HUES6 (cell line): ENCODE results near the gene SLC39A9.
"Not testable (repeated sequence)": the region's sequence is repeated elsewhere in the genome, so short reads cannot be mapped to it uniquely, and the experiment has no call there.

Experiments used
- H3K27ac ChIP-seq: 2 replicates; pipeline ENCODE4 v1.7.0; 2013; ENCODE audit warnings: low read depth, mild to moderate bottlenecking, low read length, inconsistent platforms
- H3K27me3 ChIP-seq: 2 replicates; pipeline ENCODE4 v1.6.1; 2013; ENCODE audit warnings: low read length; ENCODE audit not compliant: control insufficient read depth, insufficient read depth
- H3K36me3 ChIP-seq: 2 replicates; pipeline ENCODE4 v1.6.1; 2013; ENCODE audit warnings: low read length; ENCODE audit not compliant: control insufficient read depth, insufficient read depth
- H3K4me1 ChIP-seq: 2 replicates; pipeline ENCODE4 v1.6.1; 2013; ENCODE audit warnings: low read length; ENCODE audit not compliant: control insufficient read depth, insufficient read depth
- H3K4me3 ChIP-seq: 2 replicates; pipeline ENCODE4 v1.5.1; 2013; ENCODE audit warnings: low read depth, low read length
- H3K9ac ChIP-seq: one replicate; pipeline ENCODE4 v1.6.1; 2013; ENCODE audit warnings: mild to moderate bottlenecking, low read length
- H3K9me3 ChIP-seq: 2 replicates; pipeline ENCODE4 v1.6.1; 2013; ENCODE audit warnings: low read depth, low read length; ENCODE audit not compliant: control insufficient read depth, insufficient read depth

SLC39A9 gene

DNA sequence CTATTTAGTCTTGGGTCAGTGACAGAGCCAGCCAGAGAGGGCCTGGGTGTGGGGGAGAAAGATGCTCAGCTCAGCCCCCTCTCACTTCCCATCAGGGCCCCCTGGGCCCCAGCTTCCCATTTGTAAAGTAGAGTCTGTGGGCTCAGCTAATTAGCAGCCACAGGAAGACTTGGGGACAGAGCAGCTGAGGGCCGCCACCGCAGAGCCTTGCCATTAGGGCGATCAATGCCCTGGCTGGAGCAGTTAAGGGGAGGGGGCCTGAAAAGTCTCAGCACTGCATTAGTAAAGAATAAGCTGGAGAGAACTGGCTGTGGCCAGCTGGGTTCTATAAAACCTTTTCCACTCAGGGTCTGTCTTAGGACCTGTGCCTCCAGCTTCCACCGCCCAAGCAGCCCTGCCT, 88.7 kb downstream of the SLC39A9 start:
- Histone ChIP-seq H3K4me1 (peaks cover 6% of the 10 kb centered on the region; the same call in 1 of the 2 replicates), H3K27ac (no peak overlapping the region), H3K9me3 (no peaks in the 10 kb centered on the region), H3K9ac (no peak overlapping the region), H3K36me3 (no peaks in the 10 kb centered on the region), H3K4me3 (no peak overlapping the region), H3K27me3 (peaks cover 67% of the 10 kb centered on the region)

DNA sequence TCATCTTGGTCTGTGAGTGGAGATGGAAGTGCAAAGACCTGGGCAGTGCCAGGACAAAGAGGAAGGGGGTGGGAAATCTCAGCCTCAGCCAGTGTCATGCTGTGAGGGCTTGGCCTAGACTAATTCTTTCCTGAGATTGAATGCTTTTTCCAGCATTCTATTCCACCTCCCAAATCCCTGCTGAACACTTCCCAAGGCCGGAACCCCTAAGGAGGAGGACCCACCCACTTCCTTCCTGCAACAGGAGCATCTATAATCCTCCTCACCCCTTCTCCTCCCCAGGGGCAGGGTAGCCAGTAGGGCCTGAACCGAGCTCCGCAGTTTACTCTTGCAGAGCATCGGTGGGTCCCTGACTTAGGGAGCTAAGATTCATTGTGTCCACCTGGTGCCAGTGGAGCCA, 89.3 kb downstream of the SLC39A9 start:
- peaks cover 6% of the 10 kb centered on the region; the same call in 1 of the 2 replicates for H3K4me1 ChIP-seq
- H3K27ac ChIP-seq: no peak overlapping the region
- H3K4me3 ChIP-seq: no peak overlapping the region
- H3K9me3 ChIP-seq: no peaks in the 10 kb centered on the region
- no peaks in the 10 kb centered on the region for H3K36me3 ChIP-seq
- peaks cover 61% of the 10 kb centered on the region for H3K27me3 ChIP-seq
- H3K9ac ChIP-seq: no peak overlapping the region

DNA sequence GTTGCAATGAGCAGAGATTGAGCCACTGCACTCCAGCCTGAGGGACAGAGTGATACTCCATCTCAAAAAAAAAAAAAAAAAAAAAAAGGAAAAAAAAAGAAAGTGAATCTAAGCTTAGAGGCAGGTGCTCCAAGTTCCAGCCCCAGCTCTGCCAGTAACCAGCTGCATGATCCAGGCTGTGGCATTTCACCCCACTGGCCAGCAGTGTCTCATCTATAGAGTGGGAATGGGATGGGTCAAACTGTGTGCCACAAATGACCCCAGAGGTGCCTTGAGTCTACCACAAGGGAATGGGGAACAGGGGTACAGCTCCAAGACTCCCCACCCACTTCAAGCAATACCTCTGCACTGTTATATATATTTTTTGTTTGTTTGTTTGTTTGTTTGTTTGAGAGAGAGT, 91.0 kb downstream of the SLC39A9 start:
- peaks cover 3% of the 10 kb centered on the region; the same call in 1 of the 2 replicates for H3K4me1 ChIP-seq
- no peaks in the 10 kb centered on the region for H3K9me3 ChIP-seq
- no peak overlapping the region for H3K27ac ChIP-seq
- no peaks in the 10 kb centered on the region for H3K36me3 ChIP-seq
- H3K9ac ChIP-seq: no peak overlapping the region
- peaks cover 44% of the 10 kb centered on the region for H3K27me3 ChIP-seq
- H3K4me3 ChIP-seq: no peak overlapping the region

DNA sequence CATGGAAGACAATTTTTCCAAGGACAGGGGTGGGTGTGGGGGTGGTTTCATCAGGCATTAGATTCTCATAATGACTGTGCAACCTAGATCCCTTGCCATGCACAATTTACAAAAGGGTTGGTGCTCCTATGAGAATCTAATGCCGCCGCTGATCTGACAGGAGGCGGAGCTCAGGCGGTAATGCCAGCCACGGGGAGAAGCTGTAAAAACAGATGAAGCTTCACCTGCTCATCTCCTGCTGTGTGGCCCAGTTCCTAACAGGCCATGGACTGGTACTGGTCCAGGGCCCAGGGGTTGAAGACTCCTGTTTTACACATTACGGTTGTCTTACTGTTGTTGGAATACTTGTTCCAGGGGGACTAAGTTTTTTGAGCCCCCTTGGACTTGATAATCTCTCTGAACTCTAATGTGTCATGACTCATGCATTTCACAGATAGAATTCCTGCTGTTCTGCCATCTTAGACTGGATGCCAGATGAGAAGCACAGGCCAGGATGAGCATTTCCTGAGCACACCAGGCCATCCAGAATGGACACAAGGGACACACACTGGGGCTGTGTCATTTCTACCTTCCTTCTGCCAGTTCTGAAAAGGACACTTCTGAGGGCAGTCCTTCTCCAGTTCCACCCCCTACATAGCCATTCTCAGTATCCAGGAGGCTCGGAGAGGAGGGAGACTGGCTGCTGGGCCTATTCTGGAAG, 91.9 kb downstream of the SLC39A9 start:
- H3K4me1 ChIP-seq: no peaks in the 10 kb centered on the region; the same call in 1 of the 2 replicates
- no peak overlapping the region for H3K27ac ChIP-seq

DNA sequence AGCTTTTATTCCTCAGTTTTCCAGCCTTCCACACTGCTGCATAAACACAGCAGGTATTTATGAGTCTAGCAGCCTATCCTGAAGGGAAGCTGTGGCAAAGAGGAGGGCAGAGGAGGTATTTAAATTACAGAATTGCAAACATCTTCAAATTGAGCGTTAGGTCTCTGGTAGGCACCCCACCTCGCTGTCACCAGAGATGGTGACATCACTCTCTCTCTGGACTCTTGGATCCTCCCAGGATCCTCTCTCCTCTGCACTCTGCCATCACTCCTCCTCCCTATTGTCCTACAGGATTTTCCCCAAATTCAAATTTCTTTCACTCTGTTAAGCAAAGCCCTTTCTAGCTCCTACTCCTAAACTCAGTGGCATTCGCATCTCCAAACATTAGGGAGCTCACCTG, 92.7 kb downstream of the SLC39A9 start:
- Histone ChIP-seq H3K27me3 (peaks cover 27% of the 10 kb centered on the region), H3K4me3 (no peak overlapping the region), H3K9me3 (no peaks in the 10 kb centered on the region), H3K36me3 (no peaks in the 10 kb centered on the region), H3K9ac (no peak overlapping the region), H3K27ac (no peak overlapping the region), H3K4me1 (no peaks in the 10 kb centered on the region; the same call in 1 of the 2 replicates)

More for the DNA sequence above, 91.9 kb downstream of the SLC39A9 start:
- H3K36me3 ChIP-seq: no peaks in the 10 kb centered on the region
- peaks cover 35% of the 10 kb centered on the region for H3K27me3 ChIP-seq
- no peaks in the 10 kb centered on the region for H3K9me3 ChIP-seq
- no peak overlapping the region for H3K4me3 ChIP-seq
- no peak overlapping the region for H3K9ac ChIP-seq

DNA sequence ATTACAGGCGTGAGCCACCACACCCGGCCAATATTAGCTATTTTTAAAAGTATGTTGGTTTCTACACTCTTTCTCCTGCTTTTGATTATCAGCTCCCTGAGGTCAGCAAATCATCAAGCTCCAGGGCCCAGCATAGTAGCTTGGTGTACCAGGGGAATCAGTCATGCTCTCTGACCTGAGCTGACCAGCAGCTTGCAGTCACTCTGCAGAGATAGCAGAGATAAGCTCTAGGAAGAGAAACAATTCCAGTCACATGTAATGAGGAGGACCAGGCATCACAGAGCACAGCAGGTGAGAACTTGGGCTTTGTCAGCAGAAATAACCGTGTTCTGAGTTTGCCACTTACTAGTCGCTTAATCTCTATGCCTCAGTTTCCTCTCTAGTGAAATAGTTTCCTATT, 94.5 kb downstream of the SLC39A9 start:
- H3K9me3 ChIP-seq: no peaks in the 10 kb centered on the region
- peaks cover 9% of the 10 kb centered on the region; the same call in 1 of the 2 replicates for H3K27me3 ChIP-seq
- no peak overlapping the region for H3K9ac ChIP-seq
- no peaks in the 10 kb centered on the region; the same call in 1 of the 2 replicates for H3K4me1 ChIP-seq
- H3K4me3 ChIP-seq: no peak overlapping the region
- no peak overlapping the region for H3K27ac ChIP-seq
- no peaks in the 10 kb centered on the region for H3K36me3 ChIP-seq

DNA sequence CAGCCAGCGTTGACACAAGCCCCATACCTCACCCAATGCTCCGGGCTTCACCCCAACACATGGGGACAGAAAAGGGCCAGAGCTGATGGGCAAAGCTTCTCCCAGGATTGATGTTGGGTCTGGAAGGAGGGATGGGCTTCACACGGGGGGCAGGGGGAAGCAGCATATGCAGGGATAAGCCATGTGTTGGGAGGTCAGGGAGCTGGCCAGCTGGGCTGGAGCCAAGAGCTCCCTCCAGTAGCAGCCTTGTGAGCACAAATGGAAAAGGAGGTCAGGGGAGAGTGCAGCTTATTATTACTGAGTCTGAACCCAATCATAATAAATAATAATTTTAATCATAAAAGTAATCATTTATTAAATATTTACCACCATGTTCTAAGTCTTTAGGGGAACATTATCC, 95.3 kb downstream of the SLC39A9 start:
- no peaks in the 10 kb centered on the region for H3K4me1 ChIP-seq
- no peak overlapping the region for H3K4me3 ChIP-seq
- 0 out of 2 replicates have a peak, but pooled peaks cover 3% of the 10 kb centered on the region for H3K27me3 ChIP-seq
- H3K27ac ChIP-seq: no peak overlapping the region
- H3K36me3 ChIP-seq: no peaks in the 10 kb centered on the region
- H3K9me3 ChIP-seq: no peaks in the 10 kb centered on the region
- no peak overlapping the region for H3K9ac ChIP-seq

DNA sequence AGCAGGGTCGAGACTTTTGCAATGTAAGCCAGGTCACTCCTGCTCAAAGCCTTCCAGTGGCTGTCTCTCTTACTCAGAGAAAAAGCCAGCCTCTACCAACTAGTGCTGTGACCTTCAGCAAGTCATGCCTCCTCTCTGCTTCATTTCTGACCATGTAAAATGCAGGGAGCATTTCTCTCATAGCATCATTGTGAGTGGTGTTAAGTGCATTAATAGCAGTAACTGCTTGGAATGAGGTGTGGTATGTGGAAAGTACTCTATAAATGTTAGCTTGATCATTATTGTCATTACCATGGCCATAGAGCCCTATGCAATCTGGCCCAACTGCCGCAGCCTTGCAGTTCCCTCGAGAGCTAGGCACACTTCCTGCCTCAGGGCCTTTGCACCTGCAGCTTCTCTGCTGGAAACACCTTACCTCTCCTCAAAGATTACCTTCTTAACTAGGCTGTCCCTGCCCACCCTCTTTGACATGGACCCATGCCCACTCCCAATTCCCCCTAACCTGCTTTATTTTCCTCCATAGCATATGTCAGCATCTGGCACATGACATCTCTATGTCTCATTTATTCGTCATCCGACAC, 96.9 kb downstream of the SLC39A9 start:
- Histone ChIP-seq H3K4me1 (no peaks in the 10 kb centered on the region), H3K36me3 (no peaks in the 10 kb centered on the region), H3K9me3 (no peaks in the 10 kb centered on the region)

DNA sequence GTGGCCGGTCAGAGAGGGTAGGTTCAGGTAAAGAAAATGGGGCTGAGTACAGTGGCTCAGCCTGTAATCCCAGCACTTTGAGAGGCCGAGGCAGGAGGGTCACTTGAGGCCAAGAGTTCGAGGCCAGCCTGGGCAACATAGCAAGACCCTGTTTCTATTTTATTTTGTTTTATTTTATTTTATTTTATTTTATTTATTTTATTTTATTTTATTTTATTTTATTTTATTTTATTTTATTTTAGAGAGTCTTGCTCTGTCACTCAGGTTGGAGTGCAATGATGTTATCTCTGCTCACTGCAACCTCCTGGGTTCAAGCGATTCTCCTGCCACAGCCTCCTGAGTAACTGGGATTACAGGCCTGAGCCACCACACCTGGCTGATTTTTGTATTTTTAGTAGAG, 99.4 kb downstream of the SLC39A9 start:
- not testable (repeated sequence) for H3K4me3 ChIP-seq, H3K27ac ChIP-seq, H3K9me3 ChIP-seq, H3K36me3 ChIP-seq, H3K9ac ChIP-seq
- Histone ChIP-seq H3K27me3 (peaks cover 18% of the 10 kb centered on the region), H3K4me1 (0 out of 2 replicates have a peak, but pooled peaks cover 10% of the 10 kb centered on the region)

More for the DNA sequence above, 96.9 kb downstream of the SLC39A9 start:
- H3K27me3 ChIP-seq: peaks cover 3% of the 10 kb centered on the region; the same call in 1 of the 2 replicates
- no peak overlapping the region for H3K9ac ChIP-seq
- no peak overlapping the region for H3K4me3 ChIP-seq
- H3K27ac ChIP-seq: no peak overlapping the region

DNA sequence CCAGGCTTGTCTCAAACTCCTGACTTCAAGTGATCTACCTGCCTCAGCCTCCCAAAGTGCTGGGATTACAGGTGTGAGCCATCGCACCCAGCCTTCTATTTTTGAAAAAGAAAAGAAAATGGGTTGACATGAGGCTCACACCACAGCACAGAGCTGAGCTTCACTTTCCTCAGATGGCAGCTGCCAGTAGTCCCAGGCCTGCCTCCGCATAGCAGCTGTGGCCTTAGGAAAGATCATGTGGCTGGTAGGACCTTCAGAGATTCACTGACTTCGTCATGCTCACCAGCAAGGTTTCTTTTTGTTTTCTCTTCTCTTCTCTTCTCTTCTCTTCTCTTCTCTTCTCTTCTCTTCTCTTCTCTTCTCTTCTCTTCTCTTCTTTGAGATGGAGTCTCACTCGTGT, 99.8 kb downstream of the SLC39A9 start:
- not testable (repeated sequence) for H3K27ac ChIP-seq, H3K4me3 ChIP-seq, H3K36me3 ChIP-seq, H3K9ac ChIP-seq, H3K9me3 ChIP-seq
- H3K4me1 ChIP-seq: peaks cover 13% of the 10 kb centered on the region; the same call in 1 of the 2 replicates
- peaks cover 21% of the 10 kb centered on the region for H3K27me3 ChIP-seq

DNA sequence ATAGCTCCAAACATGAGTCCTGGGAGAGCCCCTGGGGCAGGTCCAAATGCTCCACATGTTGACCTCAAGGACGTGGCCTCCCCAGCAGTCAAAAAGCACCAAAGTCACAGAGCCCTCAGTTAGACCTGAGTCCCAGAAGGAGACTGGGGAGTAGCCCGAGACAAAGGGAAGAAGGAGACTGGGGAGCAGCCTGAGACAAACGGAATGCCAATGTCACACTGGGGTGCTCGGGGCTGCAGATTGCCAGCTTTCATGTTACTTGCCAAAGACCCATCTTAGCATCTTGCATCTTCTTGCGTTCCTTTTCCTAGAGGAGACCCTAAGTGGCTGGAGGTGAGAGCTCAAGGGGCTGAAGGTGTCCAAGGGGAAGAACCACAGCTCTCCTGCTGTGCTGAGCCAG, 100.9 kb downstream of the SLC39A9 start:
- Histone ChIP-seq H3K27me3 (peaks cover 21% of the 10 kb centered on the region), H3K4me1 (peaks cover 13% of the 10 kb centered on the region; the same call in 1 of the 2 replicates), H3K36me3 (no peaks in the 10 kb centered on the region), H3K27ac (no peak overlapping the region), H3K4me3 (no peak overlapping the region), H3K9ac (no peak overlapping the region), H3K9me3 (no peaks in the 10 kb centered on the region)
